GM12865 (cell line): ENCODE measurements around the gene PPP1R14B.
A peak's percentile ranks its signal among the peaks of the same experiment; 100 is the strongest.

Source experiments
- DNase-seq: peaks from one replicate; pipeline ENCODE4 v3.0.0; 2010; ENCODE audit warnings: low read depth
- H3K4me3 ChIP-seq: 2 replicates; pipeline ENCODE4 v1.5.1; 2011; ENCODE audit warnings: mild to moderate bottlenecking, low read depth, low read length, control low read depth
- TF ChIP-seq, protein P1 (sequence below): IDR thresholded peaks from 2 replicates; pipeline ENCODE4 v1.5.1; 2011; ENCODE audit warnings: low read length, control low read depth, low read depth, inconsistent platforms; ENCODE audit not compliant: insufficient read depth; ENCODE audit errors: missing control alignments

PPP1R14B gene

DNA sequence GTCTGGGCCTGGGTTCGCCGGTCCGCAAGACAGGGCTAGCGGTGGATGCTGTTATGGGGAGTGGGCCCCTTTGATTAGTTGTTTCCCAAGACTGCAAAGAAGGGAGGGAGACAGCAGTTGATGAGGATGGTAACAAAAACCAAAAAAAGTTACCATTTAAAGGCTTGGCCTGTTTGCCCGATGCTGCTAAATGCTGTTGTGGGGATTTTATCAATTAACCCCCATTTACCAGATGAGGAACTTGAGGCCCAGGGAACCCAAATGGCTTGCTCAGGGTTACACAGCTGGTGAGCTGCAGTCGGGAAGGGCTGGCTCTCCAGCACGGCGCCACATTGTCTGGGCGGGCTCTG lies 24.1 kb downstream of the PPP1R14B start:
- H3K4me3 ChIP-seq = no peak overlapping the region
- TF ChIP-seq, protein P1, sequence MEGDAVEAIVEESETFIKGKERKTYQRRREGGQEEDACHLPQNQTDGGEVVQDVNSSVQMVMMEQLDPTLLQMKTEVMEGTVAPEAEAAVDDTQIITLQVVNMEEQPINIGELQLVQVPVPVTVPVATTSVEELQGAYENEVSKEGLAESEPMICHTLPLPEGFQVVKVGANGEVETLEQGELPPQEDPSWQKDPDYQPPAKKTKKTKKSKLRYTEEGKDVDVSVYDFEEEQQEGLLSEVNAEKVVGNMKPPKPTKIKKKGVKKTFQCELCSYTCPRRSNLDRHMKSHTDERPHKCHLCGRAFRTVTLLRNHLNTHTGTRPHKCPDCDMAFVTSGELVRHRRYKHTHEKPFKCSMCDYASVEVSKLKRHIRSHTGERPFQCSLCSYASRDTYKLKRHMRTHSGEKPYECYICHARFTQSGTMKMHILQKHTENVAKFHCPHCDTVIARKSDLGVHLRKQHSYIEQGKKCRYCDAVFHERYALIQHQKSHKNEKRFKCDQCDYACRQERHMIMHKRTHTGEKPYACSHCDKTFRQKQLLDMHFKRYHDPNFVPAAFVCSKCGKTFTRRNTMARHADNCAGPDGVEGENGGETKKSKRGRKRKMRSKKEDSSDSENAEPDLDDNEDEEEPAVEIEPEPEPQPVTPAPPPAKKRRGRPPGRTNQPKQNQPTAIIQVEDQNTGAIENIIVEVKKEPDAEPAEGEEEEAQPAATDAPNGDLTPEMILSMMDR = no peak
- peak; percentile 10 for DNase-seq

DNA sequence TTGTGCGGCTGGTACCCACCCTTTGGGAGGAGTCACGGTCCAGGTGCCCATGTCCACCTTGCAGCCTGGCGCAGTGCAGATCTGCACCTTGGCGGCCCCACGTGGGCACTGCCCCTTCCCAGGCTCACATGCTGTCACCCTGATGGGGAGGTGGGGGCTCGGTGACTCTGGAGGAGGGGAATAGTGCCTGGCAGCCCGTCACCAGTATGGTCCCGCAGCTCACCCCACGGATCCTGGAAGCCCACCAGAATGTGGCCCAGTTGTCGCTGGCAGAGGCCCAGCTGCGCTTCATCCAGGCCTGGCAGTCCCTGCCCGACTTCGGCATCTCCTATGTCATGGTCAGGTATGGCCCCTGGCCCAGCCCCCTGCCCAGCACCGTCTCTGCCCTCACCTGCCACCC lies 25.9 kb downstream of the PPP1R14B start:
- TF ChIP-seq, protein P1 = no peak
- H3K4me3 ChIP-seq = no peak overlapping the region
- DNase-seq = no peak

DNA sequence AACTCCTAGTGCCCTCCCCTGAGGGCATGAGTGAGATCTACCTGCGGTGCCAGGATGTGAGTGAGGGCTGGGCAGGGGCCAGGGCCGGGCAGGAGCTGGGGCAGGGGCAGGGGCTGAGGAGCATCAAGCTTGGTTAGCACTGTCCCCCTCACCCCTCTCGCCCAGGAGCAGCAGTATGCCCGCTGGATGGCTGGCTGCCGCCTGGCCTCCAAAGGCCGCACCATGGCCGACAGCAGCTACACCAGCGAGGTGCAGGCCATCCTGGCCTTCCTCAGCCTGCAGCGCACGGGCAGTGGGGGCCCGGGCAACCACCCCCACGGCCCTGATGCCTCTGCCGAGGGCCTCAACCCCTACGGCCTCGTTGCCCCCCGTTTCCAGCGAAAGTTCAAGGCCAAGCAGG lies 26.5 kb downstream of the PPP1R14B start:
- no peak overlapping the region for H3K4me3 ChIP-seq
- DNase-seq = no peak
- TF ChIP-seq, protein P1 = no peak

DNA sequence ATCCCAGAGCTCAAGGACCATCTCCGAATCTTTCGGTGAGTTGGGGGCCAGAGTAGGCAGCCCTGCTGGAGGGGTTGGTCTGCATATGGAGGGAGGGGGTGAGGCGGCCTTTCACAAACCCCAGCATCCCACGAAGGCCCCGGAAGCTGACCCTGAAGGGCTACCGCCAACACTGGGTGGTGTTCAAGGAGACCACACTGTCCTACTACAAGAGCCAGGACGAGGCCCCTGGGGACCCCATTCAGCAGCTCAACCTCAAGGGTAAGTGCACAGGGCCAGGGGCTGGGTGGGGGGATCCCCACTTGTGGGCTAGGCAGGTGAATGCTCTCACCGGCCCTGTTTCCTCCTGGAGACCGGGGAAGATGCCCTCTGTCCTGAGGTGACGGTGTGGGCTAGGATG lies 27.0 kb downstream of the PPP1R14B start:
- TF ChIP-seq, protein P1 = no peak
- no peak overlapping the region for H3K4me3 ChIP-seq
- DNase-seq = peak; percentile 5

DNA sequence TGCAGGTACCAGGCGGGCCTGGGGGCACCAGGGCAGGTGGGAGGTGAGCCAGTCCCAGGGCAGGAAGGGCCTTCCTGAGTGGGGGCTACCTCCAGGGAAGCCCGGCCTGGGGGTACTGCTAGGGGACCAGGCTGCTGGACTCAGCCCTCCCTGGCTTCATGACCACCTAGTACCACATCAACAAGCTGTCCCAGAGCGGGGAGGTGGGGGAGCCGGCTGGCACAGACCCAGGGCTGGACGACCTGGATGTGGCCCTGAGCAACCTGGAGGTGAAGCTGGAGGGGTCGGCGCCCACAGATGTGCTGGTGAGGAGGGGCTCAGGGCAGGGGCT lies 27.4 kb downstream of the PPP1R14B start:
- DNase-seq = no peak
- H3K4me3 ChIP-seq = no peak overlapping the region
- TF ChIP-seq, protein P1 = no peak

DNA sequence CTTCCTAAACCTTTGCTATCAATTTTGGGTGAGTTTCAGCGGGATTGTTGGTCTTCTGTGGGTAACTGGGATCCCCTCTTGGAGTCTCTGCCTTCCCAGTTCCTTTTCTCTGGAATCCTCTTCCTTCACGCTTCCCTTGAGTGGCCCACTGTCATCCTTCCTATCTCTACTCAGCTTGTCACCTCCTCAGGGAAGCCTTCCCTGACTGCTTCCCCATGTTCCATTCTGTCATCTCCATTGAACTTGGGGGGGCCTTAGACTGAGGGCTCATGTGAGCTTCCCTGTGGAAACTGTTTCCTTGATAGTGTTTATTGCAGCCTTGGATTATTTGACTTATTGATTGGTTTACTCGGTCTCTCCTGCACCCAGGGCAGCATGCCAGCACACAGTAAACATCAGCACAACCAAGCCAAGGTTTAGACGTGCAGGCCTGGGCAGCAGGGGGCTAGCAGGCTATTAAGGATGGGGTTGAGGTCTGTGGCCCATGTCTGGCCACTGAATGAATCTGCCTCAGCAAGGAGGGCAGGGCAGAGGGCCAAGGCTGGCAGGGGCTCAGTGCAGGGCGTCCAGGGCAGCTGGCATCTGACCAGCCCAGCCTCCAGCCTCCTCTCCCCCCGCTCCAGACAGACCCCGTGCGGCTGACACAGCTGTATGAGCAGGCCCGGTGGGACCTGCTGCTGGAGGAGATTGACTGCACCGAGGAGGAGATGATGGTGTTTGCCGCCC lies 28.0 kb downstream of the PPP1R14B start:
- no peak for DNase-seq
- TF ChIP-seq, protein P1 = no peak
- no peak overlapping the region for H3K4me3 ChIP-seq

DNA sequence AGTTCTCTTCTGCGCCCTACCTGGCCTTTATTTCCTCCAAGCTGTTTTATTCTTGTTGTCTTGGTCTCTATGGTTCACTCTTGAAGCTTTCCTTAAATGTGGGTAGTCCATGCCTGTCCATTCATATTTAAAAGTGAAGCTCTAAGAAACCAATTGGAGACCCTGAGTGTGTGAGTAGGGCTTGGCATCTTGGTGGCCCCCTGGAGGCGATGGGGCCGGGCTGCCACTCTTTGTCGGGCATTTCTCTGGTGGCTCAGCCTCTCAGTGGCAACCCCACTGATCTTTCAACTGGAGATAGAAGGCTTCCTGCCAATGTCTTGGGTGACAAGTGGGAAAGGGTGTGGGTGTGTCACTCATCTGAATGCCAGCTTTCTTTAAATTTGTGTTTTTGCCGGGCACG lies 29.9 kb downstream of the PPP1R14B start:
- no peak for DNase-seq
- TF ChIP-seq, protein P1 = peak; percentile 6
- H3K4me3 ChIP-seq = no peak overlapping the region
